GM18508 (cell line): Measurements from ENCODE around the gene SLC39A11.

Source experiments
- ATAC-seq: cut with Tn5 transposase; IDR thresholded peaks from one replicate; pipeline ENCODE4 v1.9.1; 2021; ENCODE audit warnings: moderate number of reproducible peaks; ENCODE audit not compliant: insufficient read depth, unreplicated experiment

Gene SLC39A11

GRCh38 chr17:73052923-73053322 lies 39.6 kb downstream of the SLC39A11 start:
- no peak for ATAC-seq

- ATAC-seq, result no peak
Observed at GRCh38 chr17:73050797-73051196, 41.7 kb downstream of the SLC39A11 start.

GRCh38 chr17:73048170-73048569 lies 44.3 kb downstream of the SLC39A11 start:
- no peak for ATAC-seq

GRCh38 chr17:73045724-73046123 lies 46.8 kb downstream of the SLC39A11 start:
- ATAC-seq, result no peak

- no peak for ATAC-seq
Observed at GRCh38 chr17:73043686-73044581, 48.6 kb downstream of the SLC39A11 start.

- no peak for ATAC-seq
Observed at GRCh38 chr17:73042809-73043685, 49.4 kb downstream of the SLC39A11 start.

GRCh38 chr17:73042225-73042624 lies 50.3 kb downstream of the SLC39A11 start:
- ATAC-seq, result no peak

GRCh38 chr17:73039282-73039681 lies 53.2 kb downstream of the SLC39A11 start:
- no peak for ATAC-seq

- ATAC-seq, result no peak
Observed at GRCh38 chr17:73031472-73031871, 61.0 kb downstream of the SLC39A11 start.

- no peak for ATAC-seq
Observed at GRCh38 chr17:73030995-73031394, 61.5 kb downstream of the SLC39A11 start.

- no peak for ATAC-seq
Observed at GRCh38 chr17:73030501-73030921, 62.0 kb downstream of the SLC39A11 start.

- no peak for ATAC-seq
Observed at GRCh38 chr17:73029991-73030390, 62.5 kb downstream of the SLC39A11 start.

GRCh38 chr17:73029021-73029420 lies 63.5 kb downstream of the SLC39A11 start:
- no peak for ATAC-seq

GRCh38 chr17:73028299-73028755 lies 64.2 kb downstream of the SLC39A11 start:
- no peak for ATAC-seq

- ATAC-seq, result no peak
Observed at GRCh38 chr17:73027130-73027741, 65.3 kb downstream of the SLC39A11 start.

- no peak for ATAC-seq
Observed at GRCh38 chr17:73025041-73025560, 67.4 kb downstream of the SLC39A11 start.

- ATAC-seq, result no peak
Observed at GRCh38 chr17:73023759-73024158, 68.7 kb downstream of the SLC39A11 start.

GRCh38 chr17:73022694-73023093 lies 69.8 kb downstream of the SLC39A11 start:
- no peak for ATAC-seq

GRCh38 chr17:73021771-73022170 lies 70.7 kb downstream of the SLC39A11 start:
- ATAC-seq, result no peak

GRCh38 chr17:73020110-73020509 lies 72.4 kb downstream of the SLC39A11 start:
- ATAC-seq, result no peak
